ENCODE results near the gene PET117. TPM values are rescaled to one million over a fixed set of nuclear protein-coding genes. Genes with fewer than 3 reads are reported as not detected.
A peak's percentile ranks its signal among the peaks of the same experiment; 100 is the strongest.
"Not testable (repeated sequence)": the region's sequence is repeated elsewhere in the genome, so short reads cannot be mapped to it uniquely, and the experiment has no call there.

PET117 gene
- total and polyA plus RNA-seq, 9 donors, result 8.6 to 13.6 (median 10.7) TPM

DNA sequence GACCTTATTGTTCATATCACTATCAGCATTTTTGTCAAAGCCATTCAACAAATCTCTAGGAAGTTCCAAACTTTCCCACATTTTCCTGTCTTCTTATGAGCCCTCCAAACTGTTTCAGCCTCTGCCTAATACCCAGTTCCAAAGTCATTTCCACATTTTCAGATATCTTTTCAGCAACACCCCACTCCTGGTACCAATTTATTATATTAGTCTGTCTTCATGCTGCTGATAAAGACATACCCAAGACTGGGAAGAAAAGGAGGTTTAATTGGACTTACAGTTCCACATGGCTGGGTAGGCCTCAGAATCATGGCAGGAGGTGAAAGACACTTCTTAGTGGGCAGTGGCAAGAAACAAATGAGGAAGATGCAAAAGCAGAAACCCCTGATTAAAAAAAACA is 42.7 kb downstream of the PET117 start:
- not testable (repeated sequence) for H3K9me3 ChIP-seq (replicated peaks; ENCODE audit: control insufficient read depth, low read depth, low read length); H3K27ac ChIP-seq (ENCODE audit: low read length); DNase-seq; H3K27me3 ChIP-seq (ENCODE audit: control insufficient read depth, insufficient read depth, low read length); H3K4me1 ChIP-seq (ENCODE audit: control insufficient read depth, insufficient read depth, low read length); H3K4me3 ChIP-seq (ENCODE audit: low read length)
- H3K36me3 ChIP-seq (ENCODE audit: control insufficient read depth, insufficient read depth, low read length), result peaks cover 31% of the 10 kb centered on the region

DNA sequence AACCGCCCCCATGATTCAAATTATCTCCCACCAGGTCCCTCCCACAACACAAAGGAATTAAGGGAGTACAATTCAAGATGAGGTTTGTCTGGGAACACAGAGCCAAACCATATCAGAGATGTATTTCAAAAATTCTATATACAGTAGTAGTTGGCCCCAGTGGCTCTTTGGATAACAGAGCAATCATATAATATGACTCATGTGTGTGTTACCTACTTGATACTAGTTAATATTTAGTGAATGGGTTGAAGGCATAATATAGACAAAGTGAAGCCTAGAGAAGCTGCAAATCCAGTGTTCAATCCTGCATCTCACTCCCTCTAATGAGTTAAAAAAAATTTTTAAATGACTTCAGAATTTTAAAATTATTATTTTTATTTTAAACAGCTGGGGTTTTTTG is 43.2 kb downstream of the PET117 start:
- Histone ChIP-seq H3K9me3 (replicated peaks; ENCODE audit: control insufficient read depth, low read depth, low read length) (peaks cover 6% of the 10 kb centered on the region), H3K27me3 (ENCODE audit: control insufficient read depth, insufficient read depth, low read length) (no peaks in the 10 kb centered on the region), H3K4me1 (ENCODE audit: control insufficient read depth, insufficient read depth, low read length) (no peaks in the 10 kb centered on the region), H3K4me3 (ENCODE audit: low read length) (no peak overlapping the region), H3K27ac (ENCODE audit: low read length) (no peak overlapping the region), H3K36me3 (ENCODE audit: control insufficient read depth, insufficient read depth, low read length) (peaks cover 32% of the 10 kb centered on the region)
- DNase-seq, result no peak
- no CpG with 5 or more reads among the region's 1 CpG for WGBS (ENCODE audit: insufficient coverage)

GRCh38 chr20:18187020-18187419 is 49.4 kb downstream of the PET117 start:
- H3K27me3 ChIP-seq (ENCODE audit: control insufficient read depth, insufficient read depth, low read length), result no peaks in the 10 kb centered on the region
- H3K27ac ChIP-seq (ENCODE audit: low read length), result no peak overlapping the region
- H3K4me1 ChIP-seq (ENCODE audit: control insufficient read depth, insufficient read depth, low read length), result peaks cover 6% of the 10 kb centered on the region
- 81% methylated on average over 2 of the region's 5 CpGs for WGBS (ENCODE audit: insufficient coverage)
- DNase-seq, result no peak
- H3K36me3 ChIP-seq (ENCODE audit: control insufficient read depth, insufficient read depth, low read length), result peaks cover 49% of the 10 kb centered on the region
- H3K4me3 ChIP-seq (ENCODE audit: low read length), result no peak overlapping the region
- no peaks in the 10 kb centered on the region for H3K9me3 ChIP-seq (replicated peaks; ENCODE audit: control insufficient read depth, low read depth, low read length)

DNA sequence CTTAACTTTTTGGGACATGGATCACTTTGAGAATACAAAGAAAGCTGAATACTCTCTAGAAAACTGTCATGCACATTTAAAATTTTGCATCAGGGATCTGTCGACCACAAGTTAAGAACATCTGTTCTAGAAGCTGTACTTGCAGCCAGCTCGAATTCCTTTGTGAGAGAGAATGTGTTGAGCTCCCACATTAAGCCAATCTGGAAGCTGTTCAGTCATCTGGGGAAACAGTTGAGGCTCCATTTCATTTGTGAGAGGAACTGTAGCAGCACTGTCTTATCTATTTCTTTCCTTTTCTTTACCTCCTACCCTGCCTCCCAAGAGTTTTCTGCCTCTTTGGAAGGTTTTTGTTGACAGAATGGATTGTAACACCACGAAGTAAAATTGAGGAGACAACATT is 50.8 kb downstream of the PET117 start:
- DNase-seq, result peak; percentile 87

GRCh38 chr20:18190338-18191233 is 52.9 kb downstream of the PET117 start:
- no peak overlapping the region for H3K4me3 ChIP-seq (ENCODE audit: low read length)
- 100% methylated on average over 1 of the region's 3 CpGs for WGBS (ENCODE audit: insufficient coverage)
- no peak overlapping the region for H3K27ac ChIP-seq (ENCODE audit: low read length)
- no peaks in the 10 kb centered on the region for H3K27me3 ChIP-seq (ENCODE audit: control insufficient read depth, insufficient read depth, low read length)
- DNase-seq, result no peak
- H3K4me1 ChIP-seq (ENCODE audit: control insufficient read depth, insufficient read depth, low read length), result peaks cover 6% of the 10 kb centered on the region
- H3K36me3 ChIP-seq (ENCODE audit: control insufficient read depth, insufficient read depth, low read length), result peaks cover 24% of the 10 kb centered on the region
- H3K9me3 ChIP-seq (replicated peaks; ENCODE audit: control insufficient read depth, low read depth, low read length), result no peaks in the 10 kb centered on the region

More for the DNA sequence above, 50.8 kb downstream of the PET117 start:
- Histone ChIP-seq H3K27ac (ENCODE audit: low read length) (no peak overlapping the region), H3K4me1 (ENCODE audit: control insufficient read depth, insufficient read depth, low read length) (peaks cover 6% of the 10 kb centered on the region), H3K36me3 (ENCODE audit: control insufficient read depth, insufficient read depth, low read length) (peaks cover 40% of the 10 kb centered on the region), H3K27me3 (ENCODE audit: control insufficient read depth, insufficient read depth, low read length) (no peaks in the 10 kb centered on the region), H3K4me3 (ENCODE audit: low read length) (no peak overlapping the region), H3K9me3 (replicated peaks; ENCODE audit: control insufficient read depth, low read depth, low read length) (no peaks in the 10 kb centered on the region)
- WGBS (ENCODE audit: insufficient coverage), result no CpG with 5 or more reads among the region's 3 CpGs

DNA sequence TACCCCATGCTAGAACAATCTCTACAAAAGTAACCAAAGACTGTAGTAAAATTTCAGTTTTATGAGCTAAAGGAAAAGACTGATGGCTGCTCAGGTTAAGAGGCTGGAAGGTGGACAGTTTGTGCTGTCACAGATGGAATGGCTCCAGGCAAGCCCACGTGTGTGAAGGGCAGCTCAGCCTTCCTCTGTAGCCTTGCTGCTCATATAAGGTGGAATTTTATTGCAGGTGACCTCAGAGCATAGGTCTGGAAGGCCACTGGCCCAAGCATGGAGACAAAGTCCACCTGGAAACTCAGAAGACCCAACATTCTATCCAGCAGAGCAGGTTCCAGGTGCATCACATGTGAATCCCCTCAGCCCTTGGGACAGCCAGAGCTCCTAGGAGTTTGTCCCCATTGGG is 53.6 kb downstream of the PET117 start:
- H3K27me3 ChIP-seq (ENCODE audit: control insufficient read depth, insufficient read depth, low read length), result no peaks in the 10 kb centered on the region
- WGBS (ENCODE audit: insufficient coverage), result no CpG with 5 or more reads among the region's 1 CpG
- no peak for DNase-seq
- H3K9me3 ChIP-seq (replicated peaks; ENCODE audit: control insufficient read depth, low read depth, low read length), result no peaks in the 10 kb centered on the region
- no peak overlapping the region for H3K4me3 ChIP-seq (ENCODE audit: low read length)
- H3K36me3 ChIP-seq (ENCODE audit: control insufficient read depth, insufficient read depth, low read length), result peaks cover 18% of the 10 kb centered on the region
- peaks cover 6% of the 10 kb centered on the region for H3K4me1 ChIP-seq (ENCODE audit: control insufficient read depth, insufficient read depth, low read length)
- no peak overlapping the region for H3K27ac ChIP-seq (ENCODE audit: low read length)

Other genes starting within 250 kb of the PET117 start
- gene SNX5, start 169.1 kb upstream of the PET117 start, total RNA-seq, result 78.9 TPM
- 100 to 1,000 TPM in 7 of 8 donors, 10 to 100 TPM in 1; 89.3 to 123 (median 107) TPM for gene SNX5, start 169.1 kb upstream of the PET117 start, polyA plus RNA-seq (ENCODE audit: insufficient read depth in 1 of 8, insufficient read length in 8 of 8, low replicate concordance in 1 of 8)
- gene MGME1, start 168.8 kb upstream of the PET117 start, total RNA-seq, result 10.4 TPM
- gene MGME1, start 168.8 kb upstream of the PET117 start, polyA plus RNA-seq (ENCODE audit: insufficient read depth in 1 of 8, insufficient read length in 8 of 8, low replicate concordance in 1 of 8), result 10 to 100 TPM; 17.4 to 23.9 (median 20.4) TPM
- not detected for gene OVOL2, start 79.9 kb upstream of the PET117 start, total RNA-seq
- gene OVOL2, start 79.9 kb upstream of the PET117 start, polyA plus RNA-seq (ENCODE audit: insufficient read depth in 1 of 8, insufficient read length in 8 of 8, low replicate concordance in 1 of 8), result under 1 TPM in 2 of 8 donors, not detected in 6; 0.45 to 0.78 TPM
- gene KAT14, start within 50 bp of the PET117 start, total RNA-seq, result 15.6 TPM
- gene KAT14, start within 50 bp of the PET117 start, polyA plus RNA-seq (ENCODE audit: insufficient read depth in 1 of 8, insufficient read length in 8 of 8, low replicate concordance in 1 of 8), result 10 to 100 TPM; 17.3 to 20.6 (median 19.2) TPM
- 23.9 TPM for gene ZNF133, start 150.7 kb downstream of the PET117 start, total RNA-seq
- 10 to 100 TPM; 13.1 to 18.2 (median 15.6) TPM for gene ZNF133, start 150.7 kb downstream of the PET117 start, polyA plus RNA-seq (ENCODE audit: insufficient read depth in 1 of 8, insufficient read length in 8 of 8, low replicate concordance in 1 of 8)

All from muscle of leg (tissue), 11 donors.